Effector memory CD4-positive, alpha-beta T cell (primary cell): ENCODE results near the gene PRDX2.

Source experiments
- DNase-seq, 3 donors: peaks; one replicate each; pipeline ENCODE4 v3.0.0-alpha.2; 2020
- H3K27ac ChIP-seq: 2 replicates; pipeline ENCODE4 v1.7.0; 2013; ENCODE audit warnings: mild to moderate bottlenecking, low read length, moderate library complexity; ENCODE audit not compliant: insufficient read depth, poor library complexity, severe bottlenecking
- H3K27me3 ChIP-seq: replicated peaks from 2 replicates; pipeline ENCODE4 v1.7.0; 2013; ENCODE audit warnings: mild to moderate bottlenecking, low read length; ENCODE audit not compliant: insufficient read depth, control insufficient read depth, poor library complexity, severe bottlenecking
- H3K36me3 ChIP-seq: 2 replicates; pipeline ENCODE4 v1.7.0; 2013; ENCODE audit warnings: mild to moderate bottlenecking, low read length, moderate library complexity; ENCODE audit not compliant: control insufficient read depth, insufficient read depth
- H3K4me1 ChIP-seq: 2 replicates; pipeline ENCODE4 v1.7.0; 2013; ENCODE audit warnings: low read length, mild to moderate bottlenecking; ENCODE audit not compliant: control insufficient read depth, insufficient read depth, poor library complexity, severe bottlenecking
- H3K4me3 ChIP-seq: 2 replicates; pipeline ENCODE4 v1.7.0; 2013; ENCODE audit warnings: low read length, low read depth, mild to moderate bottlenecking; ENCODE audit not compliant: insufficient read depth, poor library complexity, severe bottlenecking
- H3K9me3 ChIP-seq: 2 replicates; pipeline ENCODE4 v1.7.0; 2013; ENCODE audit warnings: mild to moderate bottlenecking, low read length, moderate library complexity; ENCODE audit not compliant: control insufficient read depth

The PRDX2 gene

DNA sequence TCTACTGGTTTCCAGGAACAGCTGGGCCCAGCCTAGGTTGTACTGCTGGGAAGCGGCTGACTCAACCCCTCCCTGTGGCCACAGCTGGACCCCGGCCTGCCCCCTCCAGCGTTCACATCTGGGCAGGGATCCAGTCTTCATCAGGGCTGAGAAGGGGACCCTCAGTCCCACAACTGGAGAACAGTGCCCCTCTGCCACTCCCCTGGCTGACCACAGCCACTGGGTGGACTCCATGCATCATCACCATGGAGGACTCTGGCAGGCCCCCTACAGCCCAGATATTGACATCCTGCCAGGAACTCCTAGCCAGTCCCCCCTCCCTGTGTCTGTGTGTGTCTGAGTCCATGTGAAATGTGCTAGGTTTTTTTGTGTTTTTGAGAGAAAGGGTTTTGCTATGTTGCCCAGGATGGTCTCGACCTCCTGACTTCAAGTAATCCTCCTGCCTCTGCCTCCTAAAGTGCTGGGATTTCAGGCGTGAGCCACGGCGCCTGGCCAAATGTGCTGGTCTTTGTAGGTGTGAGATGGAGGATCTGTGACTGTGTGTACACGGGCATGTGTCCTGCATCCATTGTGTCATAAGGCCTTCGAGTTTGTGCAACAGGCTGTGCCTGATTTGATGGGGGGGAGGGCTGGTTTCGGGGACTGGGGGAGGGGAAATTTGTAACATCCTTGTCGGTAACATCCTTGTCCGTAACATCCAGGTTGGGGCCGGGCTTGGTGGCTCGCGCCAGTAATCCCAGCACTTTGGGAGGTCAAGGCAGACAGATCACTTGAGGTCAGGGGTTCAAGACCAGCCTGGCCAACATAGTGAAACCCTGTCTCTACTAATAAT lies 22.2 kb downstream of the PRDX2 start:
- no peak for DNase-seq
- Histone ChIP-seq H3K27me3 (no peaks in the 10 kb centered on the region), H3K9me3 (no peaks in the 10 kb centered on the region), H3K4me1 (peaks cover 45% of the 10 kb centered on the region), H3K36me3 (no peaks in the 10 kb centered on the region), H3K27ac (peak overlapping the region; percentile 87), H3K4me3 (no peak overlapping the region)

DNA sequence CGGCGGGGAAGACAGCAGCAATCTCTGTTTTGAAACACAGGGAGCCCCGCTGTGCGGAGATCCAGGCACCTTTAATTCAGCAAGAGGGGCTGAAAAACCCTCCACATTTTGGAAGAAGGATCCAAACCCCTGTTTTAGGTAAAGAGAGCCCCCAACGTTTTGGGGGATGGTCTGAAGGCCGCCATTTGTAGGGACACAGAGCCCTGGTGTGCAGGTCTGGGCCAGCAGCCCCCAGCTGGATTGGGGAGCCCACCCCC lies 22.8 kb downstream of the PRDX2 start:
- H3K4me1 ChIP-seq: peaks cover 39% of the 10 kb centered on the region

GRCh38 chr19:12778017-12778904 lies 23.3 kb downstream of the PRDX2 start:
- Histone ChIP-seq H3K36me3 (no peaks in the 10 kb centered on the region), H3K4me3 (peak overlapping the region; percentile 71), H3K9me3 (no peaks in the 10 kb centered on the region), H3K4me1 (peaks cover 33% of the 10 kb centered on the region), H3K27me3 (no peaks in the 10 kb centered on the region), H3K27ac (peak overlapping the region; percentile 87)
- peak in 1 of 3 donors; percentile 24 for DNase-seq

More for the DNA sequence above, 22.8 kb downstream of the PRDX2 start:
- H3K27ac ChIP-seq: peak overlapping the region; percentile 87
- peak overlapping the region; percentile 71 for H3K4me3 ChIP-seq
- no peak for DNase-seq
- no peaks in the 10 kb centered on the region for H3K9me3 ChIP-seq
- H3K27me3 ChIP-seq: no peaks in the 10 kb centered on the region
- no peaks in the 10 kb centered on the region for H3K36me3 ChIP-seq

DNA sequence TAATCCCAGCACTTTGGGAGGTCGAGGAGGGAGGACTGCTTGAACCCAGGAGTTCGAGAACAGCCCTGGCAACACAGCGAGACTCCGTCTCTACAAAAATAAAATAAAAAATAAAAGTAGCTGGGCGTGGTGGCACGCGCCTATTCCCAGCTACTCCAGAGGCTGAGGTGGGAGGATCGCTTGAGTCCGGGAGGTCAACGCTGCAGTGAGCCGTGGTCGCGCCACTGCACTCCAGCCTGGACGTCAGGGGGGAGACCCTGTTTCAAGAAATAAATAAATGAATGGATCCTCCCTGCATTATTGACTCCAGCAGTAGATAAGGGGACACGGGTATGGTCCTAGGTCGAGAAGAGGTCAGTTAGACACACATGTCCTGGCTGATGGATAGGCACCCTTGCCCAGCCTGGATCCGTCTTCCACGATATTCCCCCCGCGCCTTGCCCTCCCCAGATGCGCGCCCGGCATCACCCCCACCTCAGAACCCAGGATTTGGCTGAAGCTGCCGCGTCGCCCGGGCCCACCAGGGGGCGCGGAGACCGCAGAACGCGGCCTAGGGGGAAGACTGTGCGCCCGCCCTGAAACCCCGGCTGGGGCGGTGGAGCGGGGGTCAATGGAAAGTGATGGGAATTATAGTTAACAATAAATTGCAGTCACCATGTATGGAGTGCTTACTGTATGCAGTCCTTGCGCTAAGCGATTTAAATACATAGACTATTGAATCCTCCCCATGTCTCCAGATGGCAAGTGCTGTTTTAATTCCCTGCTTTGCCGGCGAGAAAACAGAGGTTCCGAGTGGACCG lies 24.2 kb downstream of the PRDX2 start:
- H3K4me1 ChIP-seq: peaks cover 26% of the 10 kb centered on the region

DNA sequence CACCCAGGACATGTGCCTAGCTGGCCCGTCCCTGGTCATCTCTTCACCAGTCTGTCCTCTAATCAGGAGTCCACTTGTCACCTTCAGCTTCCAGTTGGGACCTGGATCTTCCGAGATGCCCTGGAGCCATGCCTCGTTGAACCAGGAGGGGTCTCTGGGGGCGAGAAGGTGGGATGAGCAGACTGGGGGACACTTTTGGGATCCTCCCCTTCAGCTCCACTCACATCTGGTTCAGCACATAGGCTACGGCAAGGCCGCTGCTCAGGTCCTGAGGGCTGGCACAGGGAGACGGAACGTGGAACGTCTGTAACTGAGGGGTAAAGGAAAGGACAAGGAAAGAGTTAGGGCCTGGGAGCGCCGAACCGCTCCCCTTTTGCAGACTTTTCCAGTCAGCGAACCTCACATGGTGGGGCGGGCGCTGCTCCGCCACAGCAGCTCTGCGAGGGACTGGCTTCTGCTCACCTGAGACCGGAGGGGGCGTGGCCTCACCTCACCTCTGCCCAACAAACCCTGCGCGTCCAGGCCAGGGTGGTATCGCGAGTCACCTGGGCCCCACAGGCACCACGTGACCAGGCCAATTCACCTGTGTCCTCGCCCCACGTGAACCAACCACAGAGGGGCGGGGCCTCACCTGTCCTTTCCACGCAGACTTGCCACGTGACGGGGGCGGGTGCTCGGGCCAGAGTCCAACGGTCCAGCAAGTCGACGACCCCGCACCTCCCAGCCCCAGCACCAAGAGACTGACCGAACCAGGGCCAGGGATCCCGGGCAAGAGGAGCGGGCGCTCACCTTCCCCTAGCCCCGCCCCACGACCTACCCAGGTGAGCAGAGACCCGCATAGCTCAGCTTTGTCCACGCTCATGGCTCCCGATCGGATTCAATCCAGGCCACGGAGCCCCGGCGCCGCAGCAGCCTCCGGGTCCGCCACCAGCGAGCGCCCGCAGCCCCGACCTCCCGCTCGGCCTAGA lies 26.7 kb downstream of the PRDX2 start, which contains the start of gene HOOK2:
Gene HOOK2 (minus strand): TSS at position 965 of the 968 bp plus-strand sequence. CDS start 103 bp downstream, at position 862.
- H3K36me3 ChIP-seq: no peaks in the 10 kb centered on the region
- H3K4me1 ChIP-seq: peaks cover 21% of the 10 kb centered on the region
- peak within 1 kb of the TSS; percentile 71 for H3K27ac ChIP-seq
- no peaks in the 10 kb centered on the region for H3K27me3 ChIP-seq
- H3K4me3 ChIP-seq: peak within 1 kb of the TSS; percentile 58
- H3K9me3 ChIP-seq: no peaks in the 10 kb centered on the region
- DNase-seq: peak; percentile 29 to 41 (median 31)

More for the DNA sequence above, 24.2 kb downstream of the PRDX2 start:
- Histone ChIP-seq H3K4me3 (peak overlapping the region; percentile 71), H3K27ac (peak overlapping the region; percentile 87), H3K27me3 (no peaks in the 10 kb centered on the region), H3K9me3 (no peaks in the 10 kb centered on the region), H3K36me3 (no peaks in the 10 kb centered on the region)
- peak; percentile 58 to 70 (median 64) for DNase-seq

GRCh38 chr19:12773571-12773970 lies 28.0 kb downstream of the PRDX2 start:
- Histone ChIP-seq H3K9me3 (no peaks in the 10 kb centered on the region), H3K4me3 (no peak overlapping the region), H3K27me3 (no peaks in the 10 kb centered on the region), H3K36me3 (no peaks in the 10 kb centered on the region), H3K27ac (no peak overlapping the region), H3K4me1 (peaks cover 20% of the 10 kb centered on the region)
- DNase-seq: no peak

DNA sequence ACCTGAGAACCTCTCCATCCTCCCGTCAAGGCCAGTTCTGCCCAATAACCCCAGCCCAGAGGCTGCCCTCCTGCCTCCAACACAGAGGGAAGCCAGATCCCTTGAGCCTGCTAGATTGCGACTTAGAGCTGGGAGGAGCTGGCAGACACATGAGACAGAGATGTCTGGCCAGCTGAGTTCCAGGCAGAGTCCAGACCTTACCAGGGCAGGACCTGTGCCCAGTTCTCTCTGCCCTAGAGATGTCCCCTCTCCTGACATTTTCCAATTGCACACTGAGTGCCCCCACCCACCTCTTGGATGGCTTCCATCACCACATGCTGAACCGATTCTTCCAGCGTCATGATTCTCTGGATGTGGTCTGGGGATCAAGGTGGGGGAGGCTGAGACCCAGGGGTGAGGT lies 29.3 kb downstream of the PRDX2 start:
- H3K4me3 ChIP-seq: no peak overlapping the region
- peaks cover 10% of the 10 kb centered on the region for H3K4me1 ChIP-seq
- DNase-seq: no peak
- no peaks in the 10 kb centered on the region for H3K36me3 ChIP-seq
- no peaks in the 10 kb centered on the region for H3K27me3 ChIP-seq
- H3K27ac ChIP-seq: no peak overlapping the region
- H3K9me3 ChIP-seq: no peaks in the 10 kb centered on the region

DNA sequence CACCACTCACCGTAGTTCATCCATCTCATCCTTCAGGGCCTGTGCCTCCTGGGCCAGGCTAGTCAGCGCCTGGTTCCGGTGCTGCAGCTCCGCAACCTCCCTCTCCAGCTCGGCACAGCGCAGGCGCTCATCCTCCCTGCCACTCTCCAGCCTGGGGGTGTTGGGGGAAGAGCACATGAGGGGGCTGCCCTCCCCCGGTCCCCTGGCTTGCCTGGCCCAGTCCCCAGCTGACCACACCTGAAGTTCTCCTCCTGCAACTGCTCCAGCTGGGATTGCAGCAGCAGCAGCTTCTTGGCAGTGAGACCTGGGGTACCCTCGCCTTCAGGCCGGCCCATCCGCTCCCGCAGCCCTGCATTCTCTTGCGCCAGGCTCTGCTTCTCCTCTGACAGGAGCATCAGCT lies 30.7 kb downstream of the PRDX2 start:
- Histone ChIP-seq H3K4me1 (peaks cover 7% of the 10 kb centered on the region), H3K36me3 (no peaks in the 10 kb centered on the region), H3K9me3 (no peaks in the 10 kb centered on the region), H3K4me3 (no peak overlapping the region), H3K27me3 (no peaks in the 10 kb centered on the region), H3K27ac (no peak overlapping the region)
- DNase-seq: no peak

- Histone ChIP-seq H3K9me3 (no peaks in the 10 kb centered on the region), H3K27me3 (no peaks in the 10 kb centered on the region), H3K27ac (no peak overlapping the region), H3K4me1 (peaks cover 7% of the 10 kb centered on the region), H3K4me3 (no peak overlapping the region), H3K36me3 (no peaks in the 10 kb centered on the region)
- DNase-seq: peak in 2 of 3 donors; percentile 48 to 63
These were observed 31.9 kb downstream of the PRDX2 start for GRCh38 chr19:12769689-12770088.
